HG03066 (cell line): ENCODE results near the gene RTF1.
"Not testable (repeated sequence)": the region's sequence is repeated elsewhere in the genome, so short reads cannot be mapped to it uniquely, and the experiment has no call there.

ENCODE experiments used
- ATAC-seq: cut with Tn5 transposase; IDR thresholded peaks from one replicate; pipeline ENCODE4 v1.9.1; 2021; ENCODE audit warnings: low read depth; ENCODE audit not compliant: unreplicated experiment

RTF1 gene

DNA sequence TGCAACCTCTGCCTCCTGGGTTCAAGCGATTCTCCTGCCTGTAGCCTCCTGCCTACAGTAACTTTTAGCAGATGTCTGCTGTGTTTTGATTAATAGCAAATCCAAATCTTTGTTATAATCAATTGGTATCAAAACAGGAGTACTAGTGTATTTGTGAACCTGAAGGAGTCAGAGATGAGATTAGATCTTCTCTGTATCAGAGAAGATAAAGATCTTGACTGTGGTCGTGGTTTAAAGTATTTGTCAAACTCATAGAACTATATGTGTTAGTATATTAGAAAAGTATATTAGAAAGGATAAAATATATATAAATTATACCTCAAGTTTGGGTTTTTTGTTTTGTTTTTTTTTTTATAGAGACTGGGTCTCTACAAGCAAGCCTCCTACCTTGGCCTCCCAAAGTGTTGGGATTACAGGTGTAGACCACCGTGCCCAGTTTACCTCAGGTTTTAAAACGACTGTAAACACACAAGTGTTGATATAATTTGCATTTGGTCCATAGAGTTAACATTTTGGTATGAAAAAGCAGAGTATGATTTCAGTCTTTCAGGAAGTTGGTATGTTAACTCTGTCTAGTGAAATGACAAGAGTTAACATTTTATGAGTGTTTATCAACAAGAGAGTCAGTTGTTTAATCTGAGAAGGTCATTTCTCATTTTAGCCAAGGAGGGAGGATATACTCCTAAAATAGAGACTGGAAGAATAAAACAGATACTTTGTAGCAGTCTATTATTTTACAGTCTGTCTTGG, 18.3 kb downstream of the RTF1 start:
- ATAC-seq, result no peak

GRCh38 chr15:41437448-41437847, 20.6 kb downstream of the RTF1 start:
- no peak for ATAC-seq

GRCh38 chr15:41438206-41438605, 21.3 kb downstream of the RTF1 start:
- no peak for ATAC-seq

DNA sequence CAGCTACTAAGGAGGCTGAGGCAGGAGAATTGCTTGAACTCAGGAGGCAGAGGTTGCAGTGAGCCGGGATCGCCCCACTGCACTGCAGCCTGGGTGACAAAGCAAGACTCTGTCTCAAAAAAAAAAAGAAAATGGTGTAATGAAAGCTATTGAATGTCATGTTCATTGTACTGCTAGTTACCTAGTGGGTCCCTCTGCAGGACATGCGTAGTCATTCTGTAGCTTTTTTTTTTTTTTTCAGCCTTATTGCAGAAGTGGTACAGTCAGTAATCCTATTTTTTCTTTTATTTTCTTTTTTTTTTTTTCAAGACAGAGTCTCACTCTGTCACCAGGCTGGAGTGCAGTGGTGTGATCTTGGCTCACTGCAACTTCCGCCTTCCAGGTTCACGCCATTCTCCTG, 21.9 kb downstream of the RTF1 start:
- not testable (repeated sequence) for ATAC-seq

GRCh38 chr15:41443275-41443674, 26.4 kb downstream of the RTF1 start:
- no peak for ATAC-seq

GRCh38 chr15:41445399-41445798, 28.5 kb downstream of the RTF1 start:
- ATAC-seq, result no peak

- ATAC-seq, result no peak
Measured at GRCh38 chr15:41462084-41462795, 45.3 kb downstream of the RTF1 start.

GRCh38 chr15:41464889-41465580, 48.1 kb downstream of the RTF1 start:
- no peak for ATAC-seq

DNA sequence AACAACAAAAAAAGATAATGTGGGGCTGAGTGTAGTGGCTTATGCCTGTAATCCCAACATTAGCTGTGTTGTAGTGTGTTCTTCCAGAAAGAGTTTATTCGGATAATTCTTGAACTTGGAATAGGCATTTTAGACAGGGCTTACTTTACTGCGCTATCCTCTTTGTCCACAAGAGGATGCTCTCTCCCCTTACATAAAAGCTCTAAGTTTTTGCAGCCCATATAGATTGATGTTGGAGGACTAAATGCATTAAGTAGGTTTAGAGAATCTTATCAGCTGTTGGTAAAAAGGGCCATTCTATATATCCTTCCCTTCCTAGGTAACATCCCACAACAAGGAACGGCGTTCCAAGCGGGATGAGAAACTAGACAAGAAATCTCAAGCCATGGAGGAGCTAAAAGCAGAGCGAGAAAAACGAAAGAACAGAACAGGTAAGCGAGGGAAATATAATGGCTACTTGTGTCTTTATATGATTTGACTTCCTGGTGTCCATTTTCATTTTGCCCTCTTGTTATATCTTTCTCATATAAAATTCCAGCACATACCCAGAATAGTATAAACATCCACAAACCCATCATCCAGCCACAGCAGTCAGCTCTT, 49.0 kb downstream of the RTF1 start:
- no peak for ATAC-seq

DNA sequence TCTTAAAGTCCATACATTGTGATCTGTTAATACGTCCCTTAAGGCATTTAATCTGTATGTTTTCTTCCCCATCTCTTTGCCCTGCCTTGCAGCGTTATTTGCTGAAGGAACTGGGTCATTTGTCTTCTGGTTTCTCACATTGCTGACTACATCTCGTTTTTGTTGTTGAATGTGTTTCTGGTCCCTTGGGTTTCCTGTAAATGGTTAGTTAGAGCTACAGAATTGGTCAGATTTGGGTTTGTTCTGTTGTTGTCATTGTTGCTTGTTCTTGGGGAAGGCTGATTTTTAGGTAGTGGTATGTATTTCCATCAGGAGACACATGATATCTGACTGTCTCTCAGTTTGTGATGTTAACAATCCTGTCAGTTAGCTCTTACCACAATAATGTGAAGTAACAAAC, 49.8 kb downstream of the RTF1 start:
- no peak for ATAC-seq

GRCh38 chr15:41469644-41470043, 52.7 kb downstream of the RTF1 start:
- ATAC-seq, result not testable (repeated sequence)

DNA sequence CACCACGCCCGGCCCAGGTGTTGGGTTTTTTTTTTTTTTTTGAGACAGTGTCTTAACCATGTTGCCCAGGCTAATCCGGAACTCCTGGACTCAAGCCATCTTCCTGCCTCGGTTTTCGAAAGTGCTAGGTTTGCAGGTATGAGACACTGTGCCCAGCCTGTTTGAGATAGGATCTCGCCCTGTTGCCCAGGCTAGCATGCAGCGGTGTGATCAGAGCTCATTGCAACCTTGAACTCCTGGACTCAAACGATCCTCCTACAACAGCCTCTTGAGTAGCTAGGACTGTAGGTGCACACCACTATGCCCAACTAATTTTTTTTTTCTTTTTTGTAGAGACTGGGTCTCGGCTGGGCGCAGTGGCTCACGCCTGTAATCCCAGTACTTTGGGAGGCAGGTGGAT, 56.5 kb downstream of the RTF1 start:
- no peak for ATAC-seq

DNA sequence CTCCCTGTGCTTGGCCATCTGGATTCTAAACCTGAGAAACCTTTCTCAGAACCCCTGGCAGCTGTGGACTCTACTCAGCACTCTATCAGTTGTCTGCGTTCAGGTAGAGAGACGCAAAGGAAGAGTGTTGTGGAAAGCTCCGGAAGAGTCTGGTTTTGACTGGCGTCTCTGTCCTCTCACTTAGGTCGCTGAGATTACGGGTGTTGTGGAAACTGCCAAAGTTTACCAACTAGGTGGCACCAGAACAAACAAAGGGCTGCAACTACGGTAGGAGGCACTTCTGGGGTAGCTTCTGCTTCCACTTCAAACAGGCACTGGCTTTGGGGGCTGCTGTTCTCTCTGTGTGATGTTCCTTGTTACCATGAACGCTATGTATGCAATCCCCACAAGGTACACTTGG, 57.5 kb downstream of the RTF1 start:
- no peak for ATAC-seq

DNA sequence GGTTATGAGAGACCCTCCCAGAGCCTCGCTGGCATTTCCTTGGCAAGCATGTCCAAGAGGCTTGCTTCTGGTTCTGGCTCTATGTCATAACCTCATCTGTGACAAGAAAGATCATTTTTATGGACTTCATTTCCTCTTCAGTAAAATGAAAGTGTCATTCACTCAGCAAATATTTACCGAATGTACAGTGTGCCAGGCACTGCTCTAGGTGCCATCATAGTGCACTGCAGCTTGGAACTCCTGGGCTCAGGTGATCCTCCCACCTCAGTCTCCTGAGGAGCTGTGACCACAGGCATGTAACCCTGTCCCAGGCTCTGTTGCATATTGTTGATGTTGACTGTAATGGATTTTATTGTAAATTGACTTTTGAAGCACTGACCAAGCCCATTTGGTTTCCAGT, 58.0 kb downstream of the RTF1 start:
- no peak for ATAC-seq

- no peak for ATAC-seq
Measured at GRCh38 chr15:41476416-41477048, 59.6 kb downstream of the RTF1 start.

- ATAC-seq, result no peak
Measured at GRCh38 chr15:41480396-41481140, 63.7 kb downstream of the RTF1 start.

- ATAC-seq, result no peak
Measured at GRCh38 chr15:41482110-41482877, 65.4 kb downstream of the RTF1 start.

- ATAC-seq, result peak; percentile 79
Measured at GRCh38 chr15:41483115-41483514, 66.2 kb downstream of the RTF1 start.

- ATAC-seq, result no peak
Measured at GRCh38 chr15:41483519-41483918, 66.6 kb downstream of the RTF1 start.
